GM23248 (cell line): Measurements from ENCODE around the gene HDHD5.

Experiments used
- EZH2 ChIP-seq: fragments of 200-600 bp; sonication (generic); IDR thresholded peaks from 2 replicates; pipeline ENCODE4 v1.6.1; 2018; ENCODE audit warnings: antibody characterized with exemption, mild to moderate bottlenecking; ENCODE audit not compliant: insufficient read depth, poor library complexity, severe bottlenecking
- EZH2phosphoT487 ChIP-seq: fragments of 200-600 bp; sonication (generic); IDR thresholded peaks from 2 replicates; pipeline ENCODE4 v1.6.1; 2018; ENCODE audit warnings: antibody characterized with exemption, moderate library complexity, mild to moderate bottlenecking, low read depth; ENCODE audit not compliant: insufficient read depth

DNA sequence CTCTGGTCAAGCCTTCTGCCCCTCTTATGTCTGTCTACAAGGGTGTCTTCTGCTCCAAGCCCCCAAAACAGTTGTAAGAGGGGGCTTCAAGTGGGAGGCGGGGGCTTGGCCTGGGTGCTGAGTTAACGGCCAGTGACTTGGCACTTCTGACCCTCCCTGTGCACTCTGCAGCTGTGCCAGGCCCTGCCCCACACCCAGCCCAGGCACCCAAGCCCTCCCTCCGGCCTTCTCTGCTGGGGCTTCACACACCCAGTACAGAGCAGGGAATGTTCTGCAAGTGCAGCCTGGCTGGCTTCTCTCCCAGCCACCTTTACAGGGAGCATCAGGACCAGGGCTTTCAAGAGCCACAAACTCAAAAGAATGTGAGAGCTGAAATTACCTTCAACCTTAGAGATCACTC is 41.7 kb downstream of the HDHD5 start:
- TF ChIP-seq EZH2 (no peak), EZH2phosphoT487 (no peak)
